GM21367 (cell line): ENCODE results near the gene MRGPRG.

ENCODE experiments used
- ATAC-seq: cut with Tn5 transposase; IDR thresholded peaks from one replicate; pipeline ENCODE4 v1.9.1; 2021; ENCODE audit not compliant: unreplicated experiment

The MRGPRG gene

DNA sequence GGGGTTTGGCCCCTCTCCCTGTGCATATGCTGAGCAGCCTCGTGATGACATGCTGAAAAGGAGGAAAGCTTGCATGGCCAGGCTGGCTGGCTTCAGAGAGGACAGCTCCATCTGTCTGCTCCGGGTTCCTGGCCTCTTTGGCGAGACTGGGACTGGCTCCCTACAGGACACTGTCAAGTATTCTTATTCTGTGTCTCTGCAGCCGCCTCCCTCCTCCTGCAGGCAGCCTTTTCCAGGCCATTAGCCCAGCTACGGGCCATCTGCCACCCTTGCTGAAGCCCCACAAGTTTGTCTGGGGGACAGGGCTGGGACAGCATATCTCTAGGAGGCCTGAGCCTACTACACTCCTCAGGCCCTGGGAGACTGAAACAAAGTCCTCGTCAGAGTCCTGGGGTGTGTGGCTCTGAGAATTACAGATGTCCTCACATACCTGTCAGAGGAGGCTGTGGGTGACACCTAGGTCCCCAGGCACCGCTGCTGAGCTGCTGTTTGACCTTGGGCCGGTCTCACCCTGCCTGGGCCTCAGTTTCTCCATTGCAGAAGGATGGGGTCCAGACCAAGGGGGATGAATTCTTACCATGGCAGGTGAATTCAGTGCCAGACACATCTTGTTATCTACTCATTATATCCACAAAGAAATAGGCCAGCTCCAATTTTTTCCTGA lies 11.0 kb downstream of the MRGPRG start:
- no peak for ATAC-seq

DNA sequence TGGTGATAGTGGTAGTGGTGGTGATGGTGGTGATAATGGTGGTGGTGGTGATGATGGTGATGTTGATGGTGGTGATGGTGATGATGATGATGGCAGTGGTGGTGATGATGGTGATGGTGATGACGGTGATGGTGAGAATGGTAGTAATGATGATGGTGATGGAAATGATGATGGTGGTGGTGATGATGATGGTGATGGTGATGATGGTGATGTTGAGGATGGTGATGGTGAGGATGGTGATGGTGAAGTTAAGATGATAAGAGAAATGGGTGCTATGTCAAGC lies 11.8 kb downstream of the MRGPRG start:
- ATAC-seq = no peak

DNA sequence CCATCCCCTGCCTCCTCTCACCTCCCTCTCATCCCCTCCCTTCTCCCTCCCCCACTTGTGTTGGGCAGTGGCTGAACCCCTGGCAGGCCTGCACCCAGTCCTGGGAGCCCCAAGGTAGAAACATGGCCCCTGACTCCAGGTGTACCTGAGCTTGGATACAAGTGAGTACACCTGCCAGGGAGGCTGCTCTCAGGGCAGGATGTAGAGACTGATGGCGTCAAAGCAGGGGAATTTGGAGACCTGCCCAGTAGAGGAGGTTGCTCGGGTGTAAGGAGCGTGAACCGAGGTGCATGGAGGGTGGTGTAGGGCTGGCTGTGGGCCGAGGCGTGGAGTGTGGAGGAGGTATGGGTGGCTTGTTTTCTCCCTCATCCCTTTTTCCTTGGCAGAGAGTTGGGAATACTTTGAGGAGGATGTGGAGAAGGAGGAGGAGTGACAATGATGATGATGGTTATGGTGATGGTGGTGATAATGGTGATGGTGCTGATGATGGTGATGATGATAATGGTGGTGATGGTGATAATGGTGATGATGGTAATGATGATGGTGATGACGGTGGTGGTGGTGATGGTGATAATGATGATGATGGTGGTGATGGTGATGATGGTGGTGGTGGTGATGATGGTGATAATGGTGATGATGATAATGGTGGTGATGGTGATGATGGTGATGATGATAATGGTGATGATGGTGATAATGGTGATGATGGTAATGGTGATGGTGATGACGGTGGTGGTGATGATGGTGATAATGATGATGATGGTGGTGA lies 12.3 kb downstream of the MRGPRG start:
- no peak for ATAC-seq

DNA sequence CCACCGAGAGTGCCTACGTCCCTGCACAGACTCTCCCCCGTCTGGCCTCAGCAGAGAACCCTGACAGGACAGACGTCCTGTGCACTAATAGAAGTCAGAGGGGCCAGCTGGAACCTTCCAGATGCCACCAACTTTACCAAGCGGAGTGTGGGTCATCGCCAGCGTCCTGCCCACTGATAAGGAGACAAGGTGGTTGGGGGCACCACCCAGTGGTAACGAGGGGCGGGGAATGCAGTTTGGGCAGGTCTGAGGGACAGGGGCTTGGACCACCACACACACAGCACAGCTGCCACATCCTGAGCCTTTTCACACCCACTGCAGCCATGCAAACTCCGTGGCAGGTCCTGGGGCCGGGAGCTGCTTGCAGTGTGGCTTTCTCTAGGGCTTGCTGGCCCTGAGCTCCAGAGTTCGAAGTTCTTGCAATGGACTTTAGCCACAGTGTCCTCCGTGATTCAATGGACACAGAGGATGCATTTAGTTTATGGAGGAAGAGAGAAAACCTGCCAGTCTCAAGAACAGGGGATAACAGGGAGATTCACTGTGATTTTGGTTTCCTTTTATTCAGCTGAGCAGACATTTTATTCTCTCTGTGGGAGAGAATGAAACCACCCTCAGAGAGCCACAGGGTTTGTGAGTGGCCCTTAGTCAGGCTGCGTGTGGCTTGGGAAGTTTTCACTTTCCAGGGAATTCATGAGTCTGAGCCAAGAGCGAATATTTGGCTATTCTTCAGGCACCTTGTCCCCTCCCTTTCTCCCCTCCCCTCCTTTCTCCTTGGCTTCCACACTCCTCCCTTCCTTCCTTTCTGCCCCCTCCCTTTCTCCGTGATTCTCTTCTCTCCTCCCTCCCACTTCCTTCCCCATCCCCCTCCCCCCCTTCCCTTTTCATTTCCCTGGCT lies 13.1 kb downstream of the MRGPRG start:
- no peak for ATAC-seq

DNA sequence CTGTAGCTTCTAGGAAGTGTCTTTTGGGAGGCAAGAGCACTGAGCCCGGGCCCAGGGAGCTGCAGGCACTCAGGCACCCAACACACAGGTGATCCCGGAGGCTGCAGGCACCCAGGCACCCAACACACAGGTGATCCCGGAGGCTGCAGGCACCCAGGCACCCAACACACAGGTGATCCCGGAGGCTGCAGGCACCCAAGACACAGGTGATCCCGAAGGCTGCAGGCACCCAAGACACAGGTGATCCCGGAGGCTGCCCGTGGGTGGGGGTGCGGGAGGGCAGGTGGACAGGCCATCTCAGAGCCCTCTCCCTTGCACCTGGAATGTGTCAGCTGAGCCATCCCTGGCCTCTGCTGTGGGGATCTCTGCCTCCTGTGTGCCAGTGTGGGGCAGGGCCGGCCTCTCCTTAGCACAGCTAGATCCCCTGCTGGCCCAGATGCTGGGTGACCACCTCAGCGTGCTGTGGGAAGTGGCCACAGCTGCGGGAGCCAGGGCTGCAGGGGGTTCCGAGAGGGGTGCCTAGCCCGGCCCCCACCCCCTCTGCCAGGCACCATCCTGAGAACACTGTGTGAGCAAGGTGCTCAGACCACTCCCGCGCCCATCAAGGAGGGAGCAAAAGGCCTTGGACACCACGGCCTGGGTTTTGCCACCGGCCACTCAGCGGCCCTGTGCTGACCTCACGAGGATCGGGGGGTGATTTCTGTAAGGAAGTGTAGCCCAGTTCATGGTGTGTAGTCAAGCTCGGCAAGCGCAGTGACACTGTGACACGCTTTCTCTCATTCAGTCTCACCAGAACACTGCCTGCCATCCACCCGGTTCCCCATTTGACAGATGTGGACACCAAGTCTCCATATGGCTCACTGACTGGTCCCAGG lies 14.2 kb downstream of the MRGPRG start:
- no peak for ATAC-seq

DNA sequence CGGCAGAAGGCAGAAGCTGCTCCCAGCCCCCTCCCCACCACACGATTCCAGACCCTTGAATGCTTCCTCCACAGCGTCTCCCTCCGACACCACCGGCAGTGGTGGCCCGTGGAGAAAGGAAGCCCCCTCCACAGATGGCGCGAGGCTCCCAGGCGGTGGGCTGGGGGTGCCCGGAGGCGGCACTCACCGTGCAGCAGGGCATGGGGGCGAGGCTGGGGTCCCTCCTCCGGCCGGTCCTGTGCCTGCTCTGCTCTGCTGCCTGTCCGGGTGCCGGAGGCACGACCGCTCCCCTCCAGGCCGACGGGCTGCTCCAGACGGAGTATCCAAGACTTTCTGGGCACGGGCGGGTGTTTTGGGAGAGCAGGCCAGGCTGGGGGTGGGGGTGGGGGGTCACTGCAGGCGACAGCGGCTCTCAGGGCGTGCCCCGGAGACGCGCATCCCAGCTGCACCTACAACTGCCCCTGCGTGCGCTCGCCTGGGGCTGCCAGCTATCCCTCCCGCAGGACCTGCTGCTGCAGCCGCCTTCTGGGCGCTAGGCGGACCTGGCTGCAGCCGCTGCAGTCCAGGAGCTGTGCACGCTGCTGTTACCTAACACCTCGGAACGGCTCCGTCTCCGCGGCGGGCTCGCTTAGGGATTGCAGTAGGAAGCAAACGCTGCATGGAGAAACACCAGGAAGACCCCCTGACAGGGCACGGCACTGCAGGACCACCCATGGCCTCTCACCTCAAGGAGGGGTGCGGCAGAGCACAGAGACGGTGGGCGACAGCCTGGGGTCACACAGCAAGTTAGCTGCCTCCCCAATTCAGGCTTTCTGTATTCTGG lies 15.2 kb downstream of the MRGPRG start:
- no peak for ATAC-seq

DNA sequence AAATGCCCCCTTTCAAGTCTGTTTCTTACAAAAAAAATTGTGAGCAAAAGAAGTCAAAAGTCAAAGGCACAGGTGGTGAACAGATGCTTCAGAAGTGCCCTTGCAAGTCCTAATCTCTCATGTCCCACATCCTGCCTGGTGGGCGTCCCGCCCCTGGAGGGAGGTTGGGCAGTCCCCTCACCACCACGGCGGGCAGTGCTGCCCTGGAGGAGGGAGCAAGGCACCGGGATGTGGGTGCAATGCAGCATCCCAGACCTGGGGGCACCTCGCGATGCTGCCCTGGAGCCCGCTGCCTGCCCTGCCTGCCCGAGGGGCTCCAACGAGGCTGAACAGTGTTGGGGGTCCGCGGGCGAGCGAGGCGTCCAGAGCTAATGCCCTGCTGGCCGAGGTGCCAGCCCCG lies 15.9 kb downstream of the MRGPRG start:
- no peak for ATAC-seq

DNA sequence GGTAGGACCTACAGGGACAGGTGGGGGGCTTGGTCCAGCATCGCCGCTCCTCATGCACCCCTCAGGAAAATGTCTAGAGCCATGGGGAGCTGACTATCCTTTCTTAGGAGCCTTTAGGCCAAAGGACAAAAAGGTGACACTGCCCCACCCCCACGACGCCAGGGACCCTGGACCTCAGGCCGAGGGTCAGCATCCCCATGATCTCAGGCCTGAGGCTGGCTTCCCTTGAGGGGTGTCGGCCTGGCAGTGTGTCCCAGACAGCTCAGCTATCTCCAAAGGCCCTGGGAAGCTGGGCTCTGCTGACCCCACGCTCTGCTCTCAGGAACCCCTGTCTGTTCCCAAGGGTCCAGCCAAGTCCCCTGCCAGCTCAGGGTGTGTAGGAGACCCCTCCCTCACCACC lies 16.3 kb downstream of the MRGPRG start:
- ATAC-seq = no peak

DNA sequence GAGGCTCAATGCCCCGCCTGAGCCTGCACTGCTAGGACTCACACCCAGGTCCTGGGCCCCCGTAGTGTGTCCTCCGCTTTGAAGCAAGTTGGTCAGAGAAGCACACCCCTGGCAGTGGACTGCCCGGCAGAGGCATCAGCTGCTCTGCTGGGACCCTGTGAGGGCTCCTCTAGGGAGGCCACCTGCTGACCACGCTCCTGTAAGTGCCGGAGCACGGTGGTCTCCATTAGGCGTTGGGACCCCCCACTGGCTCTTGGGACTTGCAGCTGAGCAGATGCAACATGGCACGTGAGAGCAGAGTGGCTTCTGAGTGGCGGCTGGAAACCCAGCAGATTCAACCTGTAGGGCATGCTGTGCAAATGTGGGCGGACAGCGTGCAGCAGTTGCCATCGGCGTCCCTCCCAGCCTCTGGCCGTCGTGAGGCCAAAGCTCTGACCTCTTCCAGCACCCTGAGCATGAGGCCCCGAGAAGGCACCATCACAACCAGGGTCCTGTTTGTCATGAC lies 16.9 kb downstream of the MRGPRG start:
- no peak for ATAC-seq

DNA sequence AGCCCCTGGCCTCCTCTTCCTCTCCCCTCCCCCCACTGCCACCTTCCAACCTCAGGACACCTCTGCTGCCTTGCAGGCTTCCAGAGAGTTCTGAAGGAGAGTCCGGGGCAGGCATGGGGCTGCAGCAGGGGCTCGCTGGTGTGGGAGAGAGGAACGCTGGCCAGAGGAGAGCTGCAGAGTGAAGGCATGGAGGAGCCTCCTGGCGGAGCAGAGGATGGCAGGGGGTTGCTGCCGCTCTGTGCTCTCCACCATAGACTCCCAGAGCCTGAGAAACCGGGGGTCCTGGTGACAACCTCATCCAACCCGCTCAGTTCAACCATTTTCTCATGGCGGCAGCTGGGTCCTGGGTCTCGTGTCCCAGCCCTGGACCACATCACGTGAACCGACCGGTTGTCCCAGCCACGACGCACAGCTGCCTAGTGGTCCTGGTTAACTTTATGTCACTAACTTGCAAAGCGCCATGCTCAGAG lies 17.5 kb downstream of the MRGPRG start:
- ATAC-seq = no peak

DNA sequence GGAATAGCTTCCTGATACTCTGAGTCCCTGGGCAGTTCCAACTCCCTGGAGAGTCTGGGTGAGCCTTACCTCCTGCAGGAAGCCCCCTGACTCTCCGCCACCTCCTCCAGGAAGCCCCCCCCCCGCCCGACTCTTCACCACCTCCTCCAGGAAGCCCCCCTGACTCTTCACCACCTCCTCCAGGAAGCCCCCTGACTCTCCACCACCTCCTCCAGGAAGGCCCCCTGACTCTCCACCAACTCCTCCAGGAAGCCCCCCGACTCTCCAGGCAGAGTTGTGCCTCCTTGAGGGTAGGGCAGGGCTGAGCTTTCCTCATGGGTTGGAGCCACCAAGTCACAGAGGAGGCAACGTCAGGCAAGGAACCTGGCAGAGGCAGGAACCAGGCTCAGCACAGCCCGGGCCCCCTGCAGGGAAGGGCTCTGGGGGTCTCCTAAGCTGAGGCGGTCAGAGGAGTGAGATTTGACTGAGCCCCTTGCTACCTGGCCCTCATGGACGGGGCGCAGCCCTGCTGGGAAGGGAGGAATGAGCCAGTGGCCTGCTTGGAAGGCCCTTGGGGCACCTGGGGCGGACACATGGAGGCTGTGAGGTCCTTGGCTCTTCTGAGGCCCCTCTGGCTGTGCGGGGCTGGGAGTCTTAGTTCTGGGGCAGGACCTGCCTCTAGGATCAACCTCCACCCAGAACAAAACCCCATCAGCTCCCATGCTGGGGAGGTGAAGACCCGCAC lies 18.1 kb downstream of the MRGPRG start:
- no peak for ATAC-seq

DNA sequence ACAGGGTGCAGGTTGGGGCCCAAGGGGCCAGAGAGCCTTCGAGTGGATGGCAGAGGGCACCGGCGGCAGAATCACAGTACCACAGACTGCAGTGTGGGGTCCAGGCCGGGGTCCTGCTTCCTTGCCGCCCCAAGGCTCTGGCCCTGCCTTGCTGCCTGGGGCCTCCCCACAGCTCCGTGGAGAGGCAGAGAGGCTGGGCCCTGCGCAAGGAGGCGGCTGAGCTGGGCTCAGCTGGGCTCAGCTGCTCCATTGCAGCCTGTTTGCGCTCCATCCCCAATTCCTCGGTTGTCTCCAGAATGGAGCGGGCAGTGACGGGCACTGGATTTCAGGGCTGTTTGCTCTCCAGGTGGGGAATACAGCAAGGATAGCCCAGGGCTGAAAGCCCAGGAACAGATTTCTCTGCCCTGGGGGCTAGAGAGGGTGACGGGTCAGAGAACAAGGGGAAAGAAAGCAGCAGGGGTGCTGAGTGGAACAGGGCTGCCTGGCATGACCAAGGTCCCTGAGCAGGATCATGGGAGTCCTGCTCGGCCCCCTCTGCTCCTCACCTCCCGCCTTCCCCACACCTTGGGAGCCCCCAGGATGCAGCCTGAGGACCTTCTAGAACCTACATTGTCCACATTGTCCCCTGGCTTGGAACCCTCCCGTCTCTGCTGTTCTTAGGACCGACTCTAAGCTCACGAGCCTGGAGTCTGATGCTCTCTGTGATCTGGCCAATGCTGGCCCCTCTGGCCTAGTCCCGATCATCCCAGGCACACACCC lies 18.9 kb downstream of the MRGPRG start:
- no peak for ATAC-seq

DNA sequence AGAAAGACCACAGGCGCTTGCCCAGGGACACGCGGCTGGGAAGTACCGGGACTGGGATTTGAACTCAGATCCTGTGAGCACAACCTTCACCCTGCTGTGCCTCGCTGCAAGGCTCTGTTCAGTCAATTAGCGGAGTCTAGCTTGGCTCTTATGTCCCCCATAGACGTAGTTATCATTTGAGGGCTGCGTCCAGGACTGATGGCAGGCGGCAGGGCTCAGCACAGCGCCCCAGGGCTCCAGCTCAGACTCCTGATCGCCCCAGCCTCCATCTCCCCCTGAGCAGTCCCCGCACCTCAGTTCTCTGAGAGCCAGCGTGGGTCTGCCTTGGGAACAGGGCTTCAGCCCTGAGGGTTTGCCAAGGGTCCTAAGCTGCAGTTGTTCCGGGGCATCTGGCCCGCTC lies 19.8 kb downstream of the MRGPRG start:
- ATAC-seq = no peak

DNA sequence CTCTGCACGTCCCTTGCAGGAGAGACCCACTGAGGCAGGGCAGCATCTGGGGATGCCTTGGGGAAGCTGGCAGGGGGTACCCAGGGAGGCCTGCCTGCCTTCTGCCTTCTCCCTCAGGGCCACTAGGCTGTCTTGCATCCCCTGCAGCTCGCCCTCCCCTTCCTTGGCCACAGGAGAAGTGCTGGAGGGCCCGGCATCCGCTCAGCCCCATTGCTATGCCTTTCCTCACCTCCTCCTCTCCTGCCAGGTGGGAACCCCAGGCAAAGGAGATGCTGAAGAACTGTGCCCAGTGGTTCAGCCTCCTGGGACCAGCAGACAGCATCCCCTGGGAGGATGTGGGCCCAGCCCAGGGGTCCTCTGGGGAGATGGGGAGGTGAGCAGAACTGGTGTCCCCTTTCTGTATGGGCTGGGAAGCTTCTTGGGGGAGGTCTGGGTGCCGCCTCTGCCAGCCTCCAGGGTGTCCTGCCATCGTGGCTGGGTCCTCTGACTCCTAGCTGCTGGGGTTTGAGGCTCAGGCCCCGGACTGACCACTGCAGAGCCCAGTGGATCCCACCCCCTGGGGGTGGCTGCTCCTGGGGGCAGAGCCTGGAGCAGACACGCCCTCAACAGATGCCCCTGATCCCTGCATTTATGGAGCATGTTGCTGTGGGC lies 20.6 kb downstream of the MRGPRG start:
- no peak for ATAC-seq

DNA sequence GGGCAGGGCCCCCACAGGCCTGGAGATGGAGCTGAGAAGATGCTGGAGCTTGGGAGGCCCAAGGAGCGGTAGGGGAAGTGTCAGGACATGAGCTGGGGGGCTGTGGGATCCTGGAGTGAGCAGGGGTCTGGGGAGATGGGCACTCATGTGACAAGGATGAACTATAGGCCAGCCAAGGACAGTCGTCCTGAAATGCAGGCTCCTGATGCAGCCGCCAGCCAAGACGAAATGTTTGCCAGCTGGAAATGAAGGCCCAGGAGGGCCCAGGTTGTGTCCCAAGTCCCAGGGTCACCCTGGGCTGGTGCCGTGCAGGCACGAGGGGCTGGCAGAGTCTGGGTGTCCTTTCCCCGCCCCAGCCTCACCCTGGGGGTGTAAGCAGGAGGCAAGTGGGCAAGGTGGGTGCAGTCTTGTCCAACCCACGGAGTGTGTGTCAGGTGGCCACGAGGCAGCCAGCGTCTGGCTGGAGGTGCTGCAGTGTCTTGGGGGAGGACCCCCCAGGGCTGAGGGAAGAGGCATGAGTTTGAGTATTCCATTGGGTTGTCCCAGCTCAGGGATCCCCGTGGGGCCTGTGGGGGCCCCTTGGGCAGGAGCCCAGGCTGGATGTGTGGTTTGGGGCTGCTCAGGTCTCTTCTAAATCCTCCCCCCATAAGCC lies 21.4 kb downstream of the MRGPRG start:
- ATAC-seq = no peak

DNA sequence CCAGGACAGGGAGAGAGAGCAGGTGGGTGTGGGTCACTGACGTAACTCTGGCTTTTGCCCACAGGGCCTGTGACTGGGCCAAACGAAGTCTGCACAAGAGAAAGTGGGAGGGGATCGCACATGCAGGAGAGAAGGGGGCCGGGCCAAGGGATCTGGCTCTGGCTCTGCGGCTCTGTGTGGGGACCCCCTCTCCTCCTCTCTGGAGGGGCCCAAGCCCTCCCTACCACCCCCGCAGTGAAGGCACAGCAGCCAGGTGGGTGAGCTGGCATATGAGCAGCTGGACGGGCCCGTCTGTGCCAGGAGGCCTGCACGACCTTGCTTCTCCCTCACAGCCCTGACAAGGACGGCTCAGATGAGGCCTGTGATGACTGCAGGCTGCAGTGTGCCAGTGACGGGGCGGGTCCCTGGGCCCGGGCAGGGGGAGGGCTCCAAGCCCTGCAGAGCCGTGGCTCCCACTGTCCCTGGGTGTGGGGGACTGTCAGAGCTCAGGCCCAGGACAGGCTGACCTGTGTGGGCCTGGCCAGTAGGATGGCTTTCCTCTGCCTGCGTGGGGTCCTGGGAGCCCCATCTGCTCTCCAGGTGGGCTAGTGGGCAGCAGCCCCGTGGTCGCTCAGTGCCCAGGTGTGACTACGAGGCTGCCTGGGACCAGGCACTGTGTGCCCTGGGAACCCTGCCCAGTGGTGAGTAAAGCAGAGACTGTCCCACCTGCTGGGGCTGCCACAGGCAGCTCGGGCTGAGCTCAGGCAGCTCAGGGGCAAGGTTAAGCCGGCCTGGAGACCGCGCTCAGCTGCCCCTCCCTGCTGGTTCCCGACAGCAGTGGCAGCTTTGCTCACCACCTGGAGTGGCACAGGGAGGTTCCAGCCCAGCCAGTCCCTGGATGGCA lies 22.2 kb downstream of the MRGPRG start:
- ATAC-seq = no peak
